HL-60 (cell line): ENCODE measurements around the gene BAZ1B.

Experiments
- DNase-seq, 2 experiments: peaks; one replicate each; pipeline ENCODE4 v3.0.0-alpha.2; 2010 to 2020; ENCODE audit warnings: low read depth in 1 of 2, low spot score in 1 of 2
- H3K27ac ChIP-seq: fragments of 250-450 bp; sonication (Bioruptor Pico); replicated peaks from 2 replicates; pipeline ENCODE4 v1.5.1; 2020; ENCODE audit warnings: mild to moderate bottlenecking, moderate library complexity
- H3K27me3 ChIP-seq: fragments of 250-450 bp; sonication (Bioruptor Pico); 2 replicates; pipeline ENCODE4 v1.5.1; 2021; ENCODE audit warnings: mild to moderate bottlenecking, moderate library complexity; ENCODE audit not compliant: insufficient read depth, poor library complexity, severe bottlenecking
- H3K4me3 ChIP-seq: replicated peaks from 2 replicates; pipeline ENCODE4 v1.5.1; 2011; ENCODE audit warnings: mild to moderate bottlenecking, control low read depth, low read length; ENCODE audit not compliant: insufficient read depth
- GABPA ChIP-seq: IDR thresholded peaks from 2 replicates; pipeline ENCODE4 v1.6.1; 2012; ENCODE audit warnings: low read depth
- POLR2AphosphoS5 ChIP-seq: IDR thresholded peaks from 2 replicates; pipeline ENCODE4 v1.6.1; 2012; ENCODE audit warnings: low read depth
- REST ChIP-seq: IDR thresholded peaks from 2 replicates; pipeline ENCODE4 v1.6.1; 2012; ENCODE audit warnings: low read depth; ENCODE audit not compliant: insufficient replicate concordance
- SPI1 ChIP-seq: IDR thresholded peaks from 2 replicates; pipeline ENCODE4 v1.6.1; 2012; ENCODE audit warnings: low read depth, mild to moderate bottlenecking, borderline replicate concordance
- TF ChIP-seq, protein P1 (sequence below): IDR thresholded peaks from one replicate; pipeline ENCODE4 v1.5.1; 2011; ENCODE audit warnings: low read length, control low read depth, inconsistent platforms; ENCODE audit not compliant: insufficient read depth

Gene BAZ1B

GRCh38 chr7:73437091-73437490 lies 85.0 kb downstream of the BAZ1B start:
- Histone ChIP-seq H3K27me3 (no peaks in the 10 kb centered on the region), H3K4me3 (no peak overlapping the region), H3K27ac (no peak overlapping the region)
- TF ChIP-seq REST, result no peak
- no peak for TF ChIP-seq GABPA
- TF ChIP-seq, protein P1, sequence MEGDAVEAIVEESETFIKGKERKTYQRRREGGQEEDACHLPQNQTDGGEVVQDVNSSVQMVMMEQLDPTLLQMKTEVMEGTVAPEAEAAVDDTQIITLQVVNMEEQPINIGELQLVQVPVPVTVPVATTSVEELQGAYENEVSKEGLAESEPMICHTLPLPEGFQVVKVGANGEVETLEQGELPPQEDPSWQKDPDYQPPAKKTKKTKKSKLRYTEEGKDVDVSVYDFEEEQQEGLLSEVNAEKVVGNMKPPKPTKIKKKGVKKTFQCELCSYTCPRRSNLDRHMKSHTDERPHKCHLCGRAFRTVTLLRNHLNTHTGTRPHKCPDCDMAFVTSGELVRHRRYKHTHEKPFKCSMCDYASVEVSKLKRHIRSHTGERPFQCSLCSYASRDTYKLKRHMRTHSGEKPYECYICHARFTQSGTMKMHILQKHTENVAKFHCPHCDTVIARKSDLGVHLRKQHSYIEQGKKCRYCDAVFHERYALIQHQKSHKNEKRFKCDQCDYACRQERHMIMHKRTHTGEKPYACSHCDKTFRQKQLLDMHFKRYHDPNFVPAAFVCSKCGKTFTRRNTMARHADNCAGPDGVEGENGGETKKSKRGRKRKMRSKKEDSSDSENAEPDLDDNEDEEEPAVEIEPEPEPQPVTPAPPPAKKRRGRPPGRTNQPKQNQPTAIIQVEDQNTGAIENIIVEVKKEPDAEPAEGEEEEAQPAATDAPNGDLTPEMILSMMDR, result no peak
- TF ChIP-seq SPI1, result no peak
- TF ChIP-seq POLR2AphosphoS5, result no peak
- no peak for DNase-seq

DNA sequence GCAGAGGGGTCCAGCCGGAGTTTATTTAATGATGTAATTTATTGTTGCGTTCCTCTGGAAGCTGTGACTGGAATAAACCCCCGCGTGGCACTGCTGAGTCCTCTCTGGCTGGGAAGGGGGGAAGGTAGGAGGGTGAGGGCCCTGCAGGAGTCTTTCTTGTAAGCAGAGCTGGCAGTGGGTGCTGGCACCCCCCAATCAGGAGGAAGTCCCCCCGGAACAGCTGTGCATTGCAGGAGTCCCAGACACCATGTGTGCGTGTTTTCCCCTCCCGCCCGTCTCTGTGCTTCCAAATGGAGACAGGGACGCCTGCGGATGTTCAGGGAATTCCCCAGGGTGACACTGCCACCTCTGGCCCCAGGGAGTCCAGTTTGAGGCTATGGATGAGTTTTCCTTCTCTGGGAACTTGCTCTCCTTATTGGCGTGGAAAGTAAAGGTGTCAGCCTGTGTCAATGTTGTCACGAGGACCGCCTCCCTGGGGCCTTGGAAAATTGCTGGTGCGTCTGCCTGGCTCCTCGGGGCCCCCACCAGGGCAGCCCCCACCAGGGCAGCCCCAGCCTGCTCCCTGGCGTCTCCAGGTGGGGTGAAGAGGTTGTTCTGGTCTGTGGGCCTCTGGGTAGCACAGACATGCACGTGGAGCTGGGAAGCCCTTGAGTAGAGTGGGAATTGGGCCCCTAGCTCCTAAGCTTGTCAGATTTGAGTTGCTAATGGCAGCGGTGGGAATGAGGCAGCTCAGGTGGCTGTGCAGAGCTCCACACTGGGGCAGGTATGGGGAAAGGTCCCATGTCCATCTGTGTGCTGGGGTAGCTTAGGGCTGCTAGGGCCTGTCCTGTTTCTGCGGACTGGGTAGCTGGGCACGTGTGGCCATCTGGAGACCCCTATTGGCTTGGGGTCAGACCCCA lies 85.8 kb downstream of the BAZ1B start:
- Histone ChIP-seq H3K27me3 (no peaks in the 10 kb centered on the region), H3K27ac (no peak overlapping the region), H3K4me3 (no peak overlapping the region)
- TF ChIP-seq POLR2AphosphoS5 (no peak), GABPA (no peak), SPI1 (no peak), REST (no peak)
- TF ChIP-seq, protein P1, result no peak
- no peak for DNase-seq

GRCh38 chr7:73435471-73436009 lies 86.6 kb downstream of the BAZ1B start:
- no peak overlapping the region for H3K27ac ChIP-seq
- TF ChIP-seq GABPA (no peak), SPI1 (no peak), POLR2AphosphoS5 (no peak), REST (no peak)
- TF ChIP-seq, protein P1, result no peak
- no peak for DNase-seq
- H3K4me3 ChIP-seq, result no peak overlapping the region
- H3K27me3 ChIP-seq, result no peaks in the 10 kb centered on the region
